ENCODE results near the gene SCNN1B. TPM values are rescaled to one million over a fixed set of nuclear protein-coding genes. Genes with fewer than 3 reads are reported as not detected.

SCNN1B gene
- polyA plus RNA-seq, 1 experiment: not detected

GRCh38 chr16:23286131-23286532 lies 16.0 kb upstream of the SCNN1B start:
- TF ChIP-seq CTCF (IDR thresholded peaks at IDR 0.05; ENCODE audit: low read depth, low read length): no peak
- Histone ChIP-seq H3K4me3 (ENCODE audit: low read depth, low read length) (no peak overlapping the region), H3K27ac (ENCODE audit: low read depth, low read length) (no peak overlapping the region), H3K9me3 (ENCODE audit: control insufficient read depth, insufficient read depth, low read length) (no peaks in the 10 kb centered on the region), H3K27me3 (ENCODE audit: control insufficient read depth, insufficient read depth, low read length) (no peaks in the 10 kb centered on the region)
- ChIA-PET CTCF (interaction anchor here (0.7 to 1.6 kb wide), 2 partner anchors 94 to 149 kb away, joined by 3 to 6 read pairs; no protein-coding TSS in a partner anchor), POLR2A (no interaction called here)
- no peak for DNase-seq (ENCODE audit: low read depth, low spot score)

- Histone ChIP-seq H3K27ac (ENCODE audit: low read depth, low read length) (no peak overlapping the region), H3K27me3 (ENCODE audit: control insufficient read depth, insufficient read depth, low read length) (no peaks in the 10 kb centered on the region), H3K9me3 (ENCODE audit: control insufficient read depth, insufficient read depth, low read length) (no peaks in the 10 kb centered on the region), H3K4me3 (ENCODE audit: low read depth, low read length) (no peak overlapping the region)
- ChIA-PET CTCF (interaction anchor here (1.0 kb wide), 1 partner anchor 148 kb away, joined by 3 read pairs; no protein-coding TSS in a partner anchor), POLR2A (no interaction called here)
- no peak for TF ChIP-seq CTCF (IDR thresholded peaks at IDR 0.05; ENCODE audit: low read depth, low read length)
- DNase-seq (ENCODE audit: low read depth, low spot score): no peak
Observed at GRCh38 chr16:23288209-23288608, 13.9 kb upstream of the SCNN1B start.

GRCh38 chr16:23288726-23289512 lies 13.2 kb upstream of the SCNN1B start:
- CTCF ChIA-PET: no interaction called here
- TF ChIP-seq CTCF (IDR thresholded peaks at IDR 0.05; ENCODE audit: low read depth, low read length): no peak
- Histone ChIP-seq H3K27ac (ENCODE audit: low read depth, low read length) (no peak overlapping the region), H3K27me3 (ENCODE audit: control insufficient read depth, insufficient read depth, low read length) (no peaks in the 10 kb centered on the region), H3K4me3 (ENCODE audit: low read depth, low read length) (no peak overlapping the region), H3K9me3 (ENCODE audit: control insufficient read depth, insufficient read depth, low read length) (no peaks in the 10 kb centered on the region)
- POLR2A ChIA-PET: interaction anchor here (0.6 kb wide), 1 partner anchor 290 kb away, joined by 12 read pairs; no protein-coding TSS in a partner anchor
- no peak for DNase-seq (ENCODE audit: low read depth, low spot score)

GRCh38 chr16:23290189-23291062 lies 11.7 kb upstream of the SCNN1B start:
- no peak for TF ChIP-seq CTCF (IDR thresholded peaks at IDR 0.05; ENCODE audit: low read depth, low read length)
- H3K9me3 ChIP-seq (ENCODE audit: control insufficient read depth, insufficient read depth, low read length): no peaks in the 10 kb centered on the region
- no peak for DNase-seq (ENCODE audit: low read depth, low spot score)
- POLR2A ChIA-PET: no interaction called here
- H3K27ac ChIP-seq (ENCODE audit: low read depth, low read length): no peak overlapping the region
- CTCF ChIA-PET: no interaction called here
- H3K27me3 ChIP-seq (ENCODE audit: control insufficient read depth, insufficient read depth, low read length): no peaks in the 10 kb centered on the region
- no peak overlapping the region for H3K4me3 ChIP-seq (ENCODE audit: low read depth, low read length)

- H3K27ac ChIP-seq (ENCODE audit: low read depth, low read length): no peak overlapping the region
- TF ChIP-seq CTCF (IDR thresholded peaks at IDR 0.05; ENCODE audit: low read depth, low read length): no peak
- H3K4me3 ChIP-seq (ENCODE audit: low read depth, low read length): no peak overlapping the region
- DNase-seq (ENCODE audit: low read depth, low spot score): no peak
- CTCF ChIA-PET: no interaction called here
- H3K27me3 ChIP-seq (ENCODE audit: control insufficient read depth, insufficient read depth, low read length): no peaks in the 10 kb centered on the region
- POLR2A ChIA-PET: no interaction called here
- H3K9me3 ChIP-seq (ENCODE audit: control insufficient read depth, insufficient read depth, low read length): no peaks in the 10 kb centered on the region
Observed at GRCh38 chr16:23293016-23293415, 9.1 kb upstream of the SCNN1B start.
